ENCODE measurements around the gene DENND4B.

DNA sequence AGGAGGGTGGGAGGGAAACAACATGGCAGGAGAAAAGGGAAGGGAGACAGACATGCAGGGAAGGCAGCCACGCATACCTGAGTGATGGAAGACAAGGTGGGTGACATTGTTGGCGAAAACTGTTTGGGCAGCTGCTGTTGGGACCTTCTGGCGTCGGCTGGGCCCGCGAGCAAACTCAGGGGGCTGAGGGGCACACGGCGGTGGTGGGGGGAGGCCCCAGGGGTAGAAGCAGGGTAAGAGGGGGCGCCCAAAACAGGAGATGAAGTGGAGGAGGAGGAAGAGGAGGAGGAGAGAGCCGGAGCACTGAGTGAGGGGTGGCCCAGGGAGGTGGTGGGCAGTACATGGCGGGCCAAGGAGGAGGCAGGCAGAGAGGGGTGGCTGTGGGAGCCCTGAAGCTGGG is 4.7 kb upstream of the DENND4B start:
- TF ChIP-seq GATA2 (IDR thresholded peaks at IDR 0.05; ENCODE audit: low read depth, low read length) (no peak), GATA3 (IDR thresholded peaks at IDR 0.05; ENCODE audit: low read depth, low read length) (no peak)
